Measurements from ENCODE around the gene TPM2.

The TPM2 gene

GRCh38 chr9:35689542-35690293 lies at the start of gene TPM2:
Gene TPM2 (minus strand): TSS chr9:35689925. CDS start chr9:35689817, 108 bp downstream.
- DNase-seq: no peak

GRCh38 chr9:35738924-35739323 lies 49.2 kb upstream of the TPM2 start:
- no peak for DNase-seq

- DNase-seq: no peak
These were observed 48.5 kb upstream of the TPM2 start for GRCh38 chr9:35738186-35738585.

GRCh38 chr9:35737143-35737542 lies 47.4 kb upstream of the TPM2 start:
- DNase-seq: no peak

- DNase-seq: peak; percentile 69 to 71
These were observed 46.5 kb upstream of the TPM2 start for GRCh38 chr9:35736201-35736633.

GRCh38 chr9:35734096-35734495 lies 44.4 kb upstream of the TPM2 start:
- DNase-seq: no peak

GRCh38 chr9:35732800-35733541 lies 43.2 kb upstream of the TPM2 start:
- DNase-seq: peak; percentile 51

- DNase-seq: peak; percentile 97 to 98
These were observed 42.6 kb upstream of the TPM2 start, which contains the start of the genes CREB3 and TLN1 for GRCh38 chr9:35732185-35732799. Gene CREB3 (plus strand): TSS chr9:35732666. CDS start chr9:35732773, 107 bp downstream. Gene TLN1 (minus strand): TSS chr9:35732195. CDS start chr9:35725694, 6,501 bp downstream.

GRCh38 chr9:35731415-35732184 lies 41.9 kb upstream of the TPM2 start:
- no peak for DNase-seq

GRCh38 chr9:35730486-35730854 lies 40.7 kb upstream of the TPM2 start:
- no peak for DNase-seq

- peak; percentile 46 to 50 for DNase-seq
These were observed 40.2 kb upstream of the TPM2 start for GRCh38 chr9:35729700-35730485.

- no peak for DNase-seq
These were observed 39.4 kb upstream of the TPM2 start for GRCh38 chr9:35729101-35729500.

- DNase-seq: peak; percentile 68 to 73
These were observed 38.6 kb upstream of the TPM2 start for GRCh38 chr9:35728041-35728971.

- DNase-seq: no peak
These were observed 37.9 kb upstream of the TPM2 start for GRCh38 chr9:35727676-35728040.

- DNase-seq: peak; percentile 29 to 45
These were observed 37.2 kb upstream of the TPM2 start for GRCh38 chr9:35726931-35727330.

- no peak for DNase-seq
These were observed 35.6 kb upstream of the TPM2 start for GRCh38 chr9:35725362-35725761.

GRCh38 chr9:35723908-35724307 lies 34.2 kb upstream of the TPM2 start:
- no peak for DNase-seq

- DNase-seq: no peak
These were observed 33.7 kb upstream of the TPM2 start for GRCh38 chr9:35723426-35723825.

- no peak for DNase-seq
These were observed 29.8 kb upstream of the TPM2 start for GRCh38 chr9:35719546-35719945.

GRCh38 chr9:35718721-35719511 lies 29.2 kb upstream of the TPM2 start:
- DNase-seq: no peak
